Aorta (tissue), 5 donors: Measurements from ENCODE around the gene PIK3AP1. TPM values are rescaled to one million over a fixed set of nuclear protein-coding genes. Genes with fewer than 3 reads are reported as not detected.

Source experiments
- ATAC-seq: fragments of 200-7000 bp; cut with Tn5 transposase; one replicate; pipeline ENCODE4 v1.9.1; 2022; ENCODE audit warnings: moderate library complexity; ENCODE audit not compliant: low FRiP score
- DNase-seq, 2 donors: peaks; one replicate each; pipeline ENCODE4 v3.0.0-alpha.2; 2020
- H3K27ac ChIP-seq, 2 donors: one replicate each; pipeline ENCODE4 v1.5.1; 2013; ENCODE audit warnings: low read length in 2 of 2, mild to moderate bottlenecking in 2 of 2, moderate library complexity in 2 of 2, control low read depth in 1 of 2, inconsistent platforms in 1 of 2, low read depth in 1 of 2
- H3K27me3 ChIP-seq, 2 donors: one replicate each; pipeline ENCODE4 v1.6.1; 2013; ENCODE audit warnings: control low read depth in 1 of 2, low read length in 1 of 2, mild to moderate bottlenecking in 1 of 2, moderate library complexity in 1 of 2; ENCODE audit not compliant: insufficient read depth in 2 of 2, control insufficient read depth in 1 of 2
- H3K36me3 ChIP-seq, 2 donors: one replicate each; pipeline ENCODE4 v1.6.1; 2013; ENCODE audit warnings: control low read depth in 1 of 2, low read length in 1 of 2, mild to moderate bottlenecking in 1 of 2; ENCODE audit not compliant: insufficient read depth in 2 of 2, control insufficient read depth in 1 of 2
- H3K4me1 ChIP-seq, 2 donors: one replicate each; pipeline ENCODE4 v1.6.1; 2013; ENCODE audit warnings: low read length in 2 of 2, control low read depth in 1 of 2, mild to moderate bottlenecking in 1 of 2, moderate library complexity in 1 of 2; ENCODE audit not compliant: insufficient read depth in 2 of 2, control insufficient read depth in 1 of 2
- H3K4me3 ChIP-seq, 2 donors: one replicate each; pipeline ENCODE4 v1.5.1; 2013; ENCODE audit warnings: low read length in 2 of 2, control low read depth in 1 of 2, mild to moderate bottlenecking in 1 of 2
- H3K9me3 ChIP-seq: one replicate; pipeline ENCODE4 v1.6.1; 2013; ENCODE audit warnings: mild to moderate bottlenecking, low read length; ENCODE audit not compliant: control insufficient read depth
- WGBS, 2 donors: extraction: QIAGEN DNeasy Blood & Tissue Kit; methylation state at CpG; one replicate each; pipeline ENCODE4 v1.1.7; 2013; 5-methylcytosine and 5-hydroxymethylcytosine counted together
- intact Hi-C, 2 donors: fragments of 100-400 bp; cut with DNase I; formaldehyde crosslinking; loops; one replicate each; pipeline versions ENCODE4 v1.14.2 to v1.15.0; 2022
- long read RNA-seq, 2 donors: library from polyadenylated mRNA; unstranded; transcript quantifications; one replicate each; pipeline ENCODE4 v2.0.0, GENCODE V29; 2020 to 2021
- polyA plus RNA-seq, 2 donors: library from polyadenylated mRNA; stranded (reverse); fragments of 200-250 nt; gene quantifications; one replicate each; pipeline ENCODE4 v1.2.3, GENCODE V29; 2013
- total RNA-seq, 2 donors: library from RNA; stranded (reverse); fragmentation: NEBNext Ultra II Directional; extraction: Animal tissue kit (Norgen Biotek cat#: 25700); gene quantifications; one replicate each; pipeline ENCODE4 v1.2.1, GENCODE V29; 2021
- donor health status: healthy with polysubstance abuse.
- donor health status: Bipolar disorder and iron deficiency.
- donor health status: DM: no; HTN: no; CAD: no.
- donor health status: DM: no; HTN: no; CAD: no.
- donor health status: DM: yes; HTN: yes; CAD: no.

Gene PIK3AP1
- total RNA-seq (10 to 100 TPM; 10.1 to 23.4 TPM), polyA plus RNA-seq (10 to 100 TPM in 1 of 2 donors, 1 to 10 TPM in 1; 1.9 to 13.8 TPM)
- long read RNA-seq, donor 1, full-length matches to known transcripts: 1 of 4 reads
- long read RNA-seq, donor 1, partial matches to known transcripts: 1 of 4 reads
- long read RNA-seq, donor 1, other reads (novel, unspliced or antisense): 2 of 4 reads
- long read RNA-seq, donor 2, full-length matches to known transcripts: 1 of 9 reads
- long read RNA-seq, donor 2, partial matches to known transcripts: 3 of 9 reads
- long read RNA-seq, donor 2, other reads (novel, unspliced or antisense): 5 of 9 reads

DNA sequence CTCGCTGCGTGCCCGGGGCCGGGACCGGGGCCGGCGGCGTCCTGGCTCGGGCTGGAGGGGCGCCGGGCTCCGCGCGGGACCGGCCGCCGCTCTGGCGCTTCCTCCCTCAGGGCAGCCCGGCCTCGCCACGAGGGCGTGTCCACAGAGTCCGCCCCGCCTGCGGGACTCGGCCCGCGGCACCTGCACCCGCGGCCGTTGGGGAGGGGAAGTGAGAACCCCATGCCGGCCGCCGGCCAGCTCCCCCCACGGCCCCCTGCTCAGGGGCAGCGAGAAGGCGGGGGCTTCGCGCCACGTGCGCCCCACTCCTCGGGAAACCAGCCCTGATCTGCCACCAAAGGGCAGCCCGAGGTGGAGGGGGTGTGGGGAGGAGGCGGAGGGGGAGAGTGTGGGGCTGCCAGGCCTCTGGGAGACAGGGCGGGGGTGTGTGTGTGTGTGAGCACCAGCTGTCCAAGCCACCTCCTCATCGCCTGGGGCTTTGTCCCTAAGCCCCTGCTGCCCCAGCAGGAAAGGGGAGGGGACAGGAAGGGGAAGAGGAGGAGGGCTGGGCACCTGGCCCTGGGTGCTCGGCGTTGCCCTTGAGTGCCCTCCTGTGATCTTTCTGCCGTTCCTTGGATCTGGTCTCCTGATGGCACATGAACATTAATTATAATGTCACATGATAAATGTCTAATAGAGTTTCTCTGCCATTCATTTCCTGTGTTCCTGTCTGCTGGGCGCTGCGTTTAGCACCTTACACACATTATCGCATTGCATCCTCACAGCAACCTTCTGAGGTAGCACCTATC lies at the start of gene PIK3AP1:
TSS of gene PIK3AP1 (minus strand) at position 93 of the 785 bp plus-strand sequence. CDS start 120 bp downstream, outside the sequence.
- H3K27ac ChIP-seq: no peak within 1 kb of the TSS
- H3K27me3 ChIP-seq: no peaks in the 10 kb centered on the region
- WGBS, 2 donors: 2 to 4% methylated on average over 29 to 52 of the region's 52 CpGs
- ATAC-seq: peak; percentile 71
- no peaks in the 10 kb centered on the region for H3K9me3 ChIP-seq
- peak within 1 kb of the TSS; percentile 21 to 74 for H3K4me3 ChIP-seq
- peaks cover 0 to 5% of the 10 kb centered on the region in 2 donors for H3K4me1 ChIP-seq
- H3K36me3 ChIP-seq: no peaks in the 10 kb centered on the region
- intact Hi-C loops: no loop called here
- DNase-seq: peak; percentile 76 to 82

GRCh38 chr10:96768136-96768535 lies 47.8 kb upstream of the PIK3AP1 start:
- intact Hi-C loops: no loop called here
- Histone ChIP-seq H3K4me3 (no peak overlapping the region), H3K27ac (no peak overlapping the region), H3K36me3 (no peaks in the 10 kb centered on the region), H3K9me3 (peaks cover 4% of the 10 kb centered on the region), H3K4me1 (no peaks in the 10 kb centered on the region), H3K27me3 (no peaks in the 10 kb centered on the region)
- no peak for DNase-seq
- no peak for ATAC-seq
- WGBS, 2 donors: 87 to 89% methylated on average over 11 of the region's 11 CpGs

GRCh38 chr10:96767611-96768010 lies 47.3 kb upstream of the PIK3AP1 start:
- Histone ChIP-seq H3K27me3 (no peaks in the 10 kb centered on the region), H3K36me3 (no peaks in the 10 kb centered on the region), H3K27ac (no peak overlapping the region), H3K4me3 (no peak overlapping the region), H3K4me1 (no peaks in the 10 kb centered on the region), H3K9me3 (peaks cover 3% of the 10 kb centered on the region)
- 86 to 87% methylated on average over 2 of the region's 2 CpGs for WGBS, 2 donors
- DNase-seq: no peak
- ATAC-seq: no peak
- intact Hi-C loops: no loop called here

GRCh38 chr10:96765406-96766240 lies 45.3 kb upstream of the PIK3AP1 start:
- Histone ChIP-seq H3K9me3 (no peaks in the 10 kb centered on the region), H3K4me1 (no peaks in the 10 kb centered on the region), H3K36me3 (no peaks in the 10 kb centered on the region), H3K4me3 (no peak overlapping the region), H3K27ac (no peak overlapping the region), H3K27me3 (no peaks in the 10 kb centered on the region)
- intact Hi-C loops: no loop called here
- ATAC-seq (no peak), DNase-seq (peak; percentile 80 to 86)
- WGBS, 2 donors: 58 to 64% methylated on average over 9 of the region's 9 CpGs

DNA sequence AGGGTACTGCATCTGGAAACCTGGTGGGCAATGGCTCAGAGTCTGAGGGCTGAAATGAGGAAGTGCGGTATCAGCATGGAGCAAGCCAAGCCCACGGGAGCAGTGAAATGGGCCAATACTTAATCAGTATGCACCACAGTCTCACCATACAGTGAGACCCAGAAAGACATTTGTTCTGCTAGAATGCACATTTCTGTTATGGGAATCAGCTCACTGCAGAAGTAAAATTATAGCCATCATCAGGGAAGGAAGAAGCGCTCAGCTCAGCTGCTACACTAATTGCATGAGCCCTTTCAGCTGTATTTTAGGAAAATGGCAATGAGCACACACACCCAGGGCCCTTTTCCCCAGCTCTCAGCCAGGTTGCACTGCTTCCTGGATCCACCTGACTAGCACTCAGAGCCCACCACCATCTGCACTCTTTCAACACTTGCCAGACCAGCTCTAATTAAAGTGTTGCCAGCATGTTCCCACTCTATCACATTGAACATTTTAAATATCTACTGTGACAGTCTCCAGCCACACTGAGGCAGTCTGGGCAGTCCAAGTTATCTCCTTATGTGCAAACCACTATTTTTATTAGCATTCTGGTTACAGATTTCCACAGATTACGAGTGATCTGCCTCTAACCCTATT lies 44.2 kb upstream of the PIK3AP1 start:
- no peak overlapping the region for H3K4me3 ChIP-seq
- H3K27me3 ChIP-seq: no peaks in the 10 kb centered on the region
- 62% methylated on average over 4 of the region's 4 CpGs for WGBS, 2 donors
- no peaks in the 10 kb centered on the region for H3K4me1 ChIP-seq
- no peaks in the 10 kb centered on the region for H3K9me3 ChIP-seq
- no peak for DNase-seq
- no peak for ATAC-seq
- no peaks in the 10 kb centered on the region for H3K36me3 ChIP-seq
- intact Hi-C loops: no loop called here
- no peak overlapping the region for H3K27ac ChIP-seq

DNA sequence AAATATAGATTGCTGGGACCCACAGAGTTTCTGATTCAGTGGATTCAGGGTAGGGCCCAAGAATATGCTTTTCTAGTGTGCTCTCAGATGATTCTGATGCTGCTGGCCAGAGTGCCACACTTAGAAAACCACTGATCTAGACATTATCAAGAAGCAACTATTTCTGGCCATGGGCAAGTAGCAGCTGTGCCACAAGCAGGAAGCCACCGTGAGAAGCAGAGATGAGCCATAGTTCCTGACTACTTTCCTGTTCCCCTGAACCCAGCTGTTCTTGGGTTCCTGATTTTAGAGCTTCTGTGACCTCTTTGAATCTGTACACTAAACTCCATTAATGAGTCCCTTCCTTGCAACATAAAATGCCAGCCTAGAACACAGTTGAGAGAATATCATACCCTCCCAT lies 38.1 kb upstream of the PIK3AP1 start:
- no peak overlapping the region for H3K4me3 ChIP-seq
- no peaks in the 10 kb centered on the region for H3K27me3 ChIP-seq
- DNase-seq (no peak), ATAC-seq (no peak)
- no peak overlapping the region for H3K27ac ChIP-seq
- 54 to 58% methylated on average over 1 of the region's 1 CpG for WGBS, 2 donors
- intact Hi-C loops: no loop called here
- H3K36me3 ChIP-seq: no peaks in the 10 kb centered on the region
- H3K4me1 ChIP-seq: no peaks in the 10 kb centered on the region
- no peaks in the 10 kb centered on the region for H3K9me3 ChIP-seq

- ATAC-seq (no peak), DNase-seq (no peak)
- H3K9me3 ChIP-seq: no peaks in the 10 kb centered on the region
- no peak overlapping the region for H3K27ac ChIP-seq
- no peak overlapping the region for H3K4me3 ChIP-seq
- WGBS, 2 donors: 75 to 76% methylated on average over 5 of the region's 5 CpGs
- H3K36me3 ChIP-seq: no peaks in the 10 kb centered on the region
- no peaks in the 10 kb centered on the region for H3K27me3 ChIP-seq
- intact Hi-C loops: no loop called here
- no peaks in the 10 kb centered on the region for H3K4me1 ChIP-seq
These were observed 36.0 kb upstream of the PIK3AP1 start for GRCh38 chr10:96756111-96756903.

- 35 to 50% methylated on average over 1 of the region's 1 CpG for WGBS, 2 donors
- Histone ChIP-seq H3K4me1 (no peaks in the 10 kb centered on the region), H3K9me3 (no peaks in the 10 kb centered on the region), H3K4me3 (no peak overlapping the region), H3K27ac (no peak overlapping the region), H3K27me3 (no peaks in the 10 kb centered on the region), H3K36me3 (no peaks in the 10 kb centered on the region)
- no peak for DNase-seq
- intact Hi-C loops: no loop called here
- no peak for ATAC-seq
These were observed 33.6 kb upstream of the PIK3AP1 start for GRCh38 chr10:96753956-96754355.
